Measurements from ENCODE around the gene CLDN15.
"Not testable (repeated sequence)": the region's sequence is repeated elsewhere in the genome, so short reads cannot be mapped to it uniquely, and the experiment has no call there.

Gene CLDN15, protein sequence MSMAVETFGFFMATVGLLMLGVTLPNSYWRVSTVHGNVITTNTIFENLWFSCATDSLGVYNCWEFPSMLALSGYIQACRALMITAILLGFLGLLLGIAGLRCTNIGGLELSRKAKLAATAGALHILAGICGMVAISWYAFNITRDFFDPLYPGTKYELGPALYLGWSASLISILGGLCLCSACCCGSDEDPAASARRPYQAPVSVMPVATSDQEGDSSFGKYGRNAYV

DNA sequence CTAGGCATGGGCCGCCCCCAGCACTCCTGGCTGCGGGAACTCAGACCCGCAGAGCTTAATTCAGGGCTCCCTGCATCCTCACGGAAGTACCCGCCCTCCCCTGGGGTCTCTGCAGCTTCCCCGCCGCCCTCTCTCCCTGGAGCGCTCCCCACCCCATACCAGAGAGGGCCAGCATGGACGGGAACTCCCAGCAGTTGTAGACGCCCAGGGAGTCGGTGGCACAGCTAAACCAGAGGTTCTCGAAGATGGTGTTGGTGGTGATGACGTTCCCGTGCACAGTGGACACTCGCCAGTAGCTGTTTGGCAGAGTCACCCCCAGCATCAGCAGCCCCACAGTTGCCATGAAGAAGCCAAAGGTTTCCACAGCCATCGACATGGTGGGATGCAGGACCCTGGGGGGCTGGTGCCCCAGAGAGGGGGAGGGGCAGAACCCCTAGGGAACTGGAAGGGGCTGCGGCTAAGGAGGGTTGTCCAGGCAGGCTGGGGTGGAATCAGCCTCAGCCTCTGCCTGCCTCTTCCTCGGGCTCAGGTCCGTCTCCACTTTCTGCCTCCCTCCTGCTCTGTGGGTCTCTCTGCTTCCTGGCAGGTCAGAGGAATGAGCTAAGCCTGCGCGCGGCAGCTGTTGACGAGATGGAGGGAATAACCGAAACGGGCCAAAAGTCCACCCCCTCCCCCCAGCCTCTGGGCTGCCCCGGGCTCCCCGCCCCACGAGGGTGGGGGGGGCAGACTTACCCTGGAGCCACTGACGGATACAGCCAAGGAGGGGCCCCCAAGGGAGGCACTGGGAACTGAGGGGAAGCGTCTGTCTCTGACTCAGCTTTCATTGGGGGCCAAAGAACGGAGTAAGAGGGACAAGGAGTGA, at the start of gene CLDN15:
CLDN15 (minus strand) TSS at position 597 of the 862 bp plus-strand sequence; CDS start at position 376, 221 bp downstream.
- no peak for DNase-seq (ENCODE audit: low spot score)

DNA sequence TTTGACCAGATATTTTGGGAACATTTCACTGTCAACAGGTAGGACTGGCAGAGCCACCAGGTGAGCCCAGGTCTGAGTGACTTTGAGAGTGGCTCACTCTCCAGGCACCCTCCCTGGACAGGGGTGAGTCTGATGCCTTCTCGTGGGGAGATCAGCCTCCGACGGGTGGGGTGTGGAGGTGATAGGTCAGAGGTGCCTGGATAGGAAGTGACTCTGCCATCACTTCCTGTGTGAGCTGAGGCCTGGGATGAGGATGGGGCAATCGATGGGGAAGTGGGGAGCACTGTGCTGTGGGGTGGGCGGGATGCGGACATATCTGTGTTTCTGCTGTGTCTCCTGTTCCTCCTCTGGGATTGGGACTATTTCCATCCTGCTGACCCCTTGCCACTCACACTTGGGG, 49.4 kb upstream of the CLDN15 start:
- DNase-seq (ENCODE audit: low spot score): no peak

DNA sequence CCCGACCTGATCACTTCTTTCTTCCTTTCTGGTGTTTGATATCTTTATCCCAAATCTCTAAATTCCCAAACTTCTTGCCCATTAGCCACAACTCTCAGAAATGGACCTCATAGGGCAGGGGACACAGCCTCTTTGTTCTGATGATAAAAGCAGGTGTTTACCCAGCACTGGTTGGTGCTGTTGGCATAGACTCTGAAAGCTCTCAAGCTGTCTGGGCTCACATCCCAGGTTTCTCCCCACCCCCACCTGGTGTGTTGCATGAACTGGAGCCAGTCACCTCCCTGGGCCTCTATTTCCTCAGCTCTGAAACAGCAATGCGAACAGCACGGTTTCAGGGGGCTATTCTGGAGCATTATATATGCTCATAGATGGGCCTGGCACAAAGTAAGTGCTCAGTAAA, 48.3 kb upstream of the CLDN15 start:
- DNase-seq (ENCODE audit: low spot score): not testable (repeated sequence)

DNA sequence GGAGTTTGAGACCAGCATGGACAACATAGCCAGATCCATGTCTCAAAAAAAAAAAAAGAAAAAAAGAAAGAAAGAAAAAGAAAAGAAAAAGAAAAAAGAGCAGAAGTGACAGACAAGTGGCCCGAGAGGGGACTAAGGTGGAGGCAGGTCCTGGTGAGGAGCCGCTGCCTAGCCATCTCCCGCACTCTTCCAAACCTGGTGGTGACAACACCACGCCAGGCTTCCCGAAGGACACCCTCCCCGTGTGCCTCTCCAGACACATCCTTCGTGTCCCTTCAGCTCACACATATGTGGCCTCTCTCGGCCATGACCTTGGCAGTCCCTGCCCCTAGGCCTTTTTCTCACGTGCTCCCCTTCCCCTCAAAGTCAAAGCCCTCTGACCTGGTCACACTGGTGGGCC, 47.6 kb upstream of the CLDN15 start:
- DNase-seq (ENCODE audit: low spot score): no peak

DNA sequence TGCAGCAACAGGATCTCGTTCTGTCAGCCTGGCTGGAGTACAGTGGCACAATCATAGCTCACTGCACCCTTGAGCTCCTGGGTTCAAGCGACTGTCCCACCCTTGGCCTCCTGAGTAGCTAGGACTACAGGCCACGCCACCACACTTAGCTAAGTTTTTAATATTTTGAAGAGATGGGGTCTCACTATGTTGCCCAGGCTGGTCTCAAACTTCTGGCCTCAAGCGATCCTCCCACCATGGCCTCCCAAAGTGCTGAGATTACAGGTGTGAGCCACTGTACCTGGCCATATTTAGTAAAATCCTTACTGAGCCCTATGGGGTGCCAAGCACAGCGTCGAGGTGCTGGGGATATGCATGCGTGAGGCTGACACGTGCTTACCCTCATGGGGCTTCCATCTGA, 43.3 kb upstream of the CLDN15 start:
- DNase-seq (ENCODE audit: low spot score): not testable (repeated sequence)

DNA sequence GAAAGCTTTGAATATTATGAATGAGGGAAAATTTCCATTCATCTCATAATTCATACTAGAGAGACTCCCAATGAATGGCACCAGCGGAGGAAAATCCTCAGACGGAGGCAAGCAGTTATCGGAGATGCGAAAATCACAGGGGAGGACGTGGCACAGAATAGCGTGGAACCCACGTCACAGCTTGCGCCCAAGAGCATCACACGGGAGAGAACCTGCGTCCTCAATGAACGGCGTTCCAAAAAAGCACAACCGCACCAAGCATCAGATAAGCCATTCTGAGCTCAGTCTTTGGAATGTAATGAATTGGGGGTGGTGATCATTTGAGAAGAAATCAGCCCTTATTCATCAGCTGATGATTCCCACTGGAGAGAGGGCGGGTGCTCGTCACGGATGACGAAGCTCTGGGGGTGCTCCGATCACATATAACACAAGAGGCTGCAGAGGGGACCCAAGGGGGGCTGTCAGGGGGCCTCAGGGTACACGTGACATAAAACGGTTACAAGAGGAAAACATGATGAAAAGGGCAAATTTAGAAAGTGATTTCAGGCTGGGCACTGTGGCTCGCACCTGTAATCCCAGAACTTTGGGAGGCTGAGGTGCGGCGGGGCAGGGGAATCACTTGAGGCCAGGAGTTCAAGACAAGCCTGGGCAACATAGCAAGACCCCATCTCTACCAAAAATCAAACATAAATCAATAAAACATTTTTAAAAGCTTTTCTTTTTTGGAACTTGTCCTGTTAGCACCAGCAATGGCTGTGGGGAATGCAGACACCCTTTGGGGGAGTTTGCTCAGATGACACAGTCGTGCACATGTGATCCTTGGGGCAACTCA, 41.1 kb upstream of the CLDN15 start:
- DNase-seq (ENCODE audit: low spot score): no peak

DNA sequence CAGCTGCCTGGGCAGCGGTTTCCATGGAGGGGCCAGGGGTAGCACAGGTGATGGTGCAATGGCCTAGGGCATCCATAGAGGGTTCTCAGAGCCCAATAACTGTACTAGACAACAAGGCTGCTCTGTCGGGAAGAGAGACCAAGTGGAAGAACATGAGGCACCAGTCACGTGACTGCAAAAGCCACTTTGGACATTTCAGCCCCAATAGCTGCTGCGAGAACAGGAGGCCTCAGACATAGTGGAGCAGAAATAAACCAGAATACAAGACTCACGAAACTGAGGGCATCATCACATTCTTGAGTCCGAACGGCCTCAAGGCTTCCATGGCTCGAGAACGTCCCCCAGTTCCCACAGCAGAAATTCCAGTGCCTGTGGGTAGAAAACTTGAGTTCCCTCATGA, 39.6 kb upstream of the CLDN15 start:
- DNase-seq (ENCODE audit: low spot score): no peak

DNA sequence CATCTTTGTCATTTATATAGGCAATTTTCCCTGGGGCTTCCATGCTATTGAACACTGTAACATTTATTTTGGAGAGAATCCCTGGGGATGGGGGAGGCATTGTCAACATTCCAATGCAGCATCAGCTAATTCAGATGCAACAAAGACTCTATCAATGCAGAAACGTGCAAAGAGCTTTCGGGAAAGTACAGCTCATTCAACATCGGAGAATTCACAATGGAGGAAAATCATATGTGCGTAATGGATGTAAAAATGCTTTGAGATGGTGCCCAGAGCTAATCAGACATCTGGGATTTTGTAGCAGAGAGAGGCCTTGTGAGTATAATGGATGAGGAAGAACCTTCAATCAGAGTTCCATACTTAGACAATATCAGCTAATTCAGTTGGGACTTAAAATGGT, 35.6 kb upstream of the CLDN15 start:
- DNase-seq (ENCODE audit: low spot score): no peak

DNA sequence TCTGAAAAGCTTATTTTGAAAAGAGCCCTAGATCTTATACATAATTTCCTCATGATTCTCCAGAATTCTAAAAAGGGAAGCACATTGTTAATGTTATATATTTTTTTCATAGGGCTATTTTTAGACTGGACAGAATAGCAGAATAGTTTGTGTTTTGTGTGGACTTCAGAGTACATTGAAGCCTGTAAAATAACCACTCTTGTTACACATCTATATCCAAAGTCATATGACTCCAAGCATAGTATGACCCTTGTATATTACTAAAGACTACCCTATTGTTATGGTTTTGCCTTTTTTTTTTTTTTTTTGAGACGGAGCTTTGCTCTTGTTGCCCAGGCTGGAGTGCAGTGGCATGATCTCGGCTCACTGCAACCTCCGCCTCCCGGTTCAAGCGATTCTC, 33.4 kb upstream of the CLDN15 start:
- DNase-seq (ENCODE audit: low spot score): no peak

DNA sequence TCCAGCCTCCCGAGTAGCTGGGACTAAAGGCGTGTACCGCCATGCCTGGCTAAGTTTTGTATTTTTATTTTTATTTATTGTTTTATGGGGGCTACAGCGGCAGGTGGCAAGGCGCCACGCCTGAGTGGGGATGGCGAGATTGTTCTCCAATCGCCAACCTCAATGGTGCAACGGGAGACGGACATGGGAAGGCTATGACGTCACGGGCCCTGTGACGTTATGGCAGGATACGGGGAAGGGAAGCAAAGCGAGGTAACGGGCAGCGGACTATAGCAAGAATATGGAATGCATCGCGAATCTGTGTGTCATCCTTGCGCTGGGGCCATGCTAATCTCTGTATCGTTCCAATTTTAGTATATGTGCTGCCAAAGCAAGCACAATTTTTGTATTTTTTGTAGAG, 32.1 kb upstream of the CLDN15 start:
- no peak for DNase-seq (ENCODE audit: low spot score)

DNA sequence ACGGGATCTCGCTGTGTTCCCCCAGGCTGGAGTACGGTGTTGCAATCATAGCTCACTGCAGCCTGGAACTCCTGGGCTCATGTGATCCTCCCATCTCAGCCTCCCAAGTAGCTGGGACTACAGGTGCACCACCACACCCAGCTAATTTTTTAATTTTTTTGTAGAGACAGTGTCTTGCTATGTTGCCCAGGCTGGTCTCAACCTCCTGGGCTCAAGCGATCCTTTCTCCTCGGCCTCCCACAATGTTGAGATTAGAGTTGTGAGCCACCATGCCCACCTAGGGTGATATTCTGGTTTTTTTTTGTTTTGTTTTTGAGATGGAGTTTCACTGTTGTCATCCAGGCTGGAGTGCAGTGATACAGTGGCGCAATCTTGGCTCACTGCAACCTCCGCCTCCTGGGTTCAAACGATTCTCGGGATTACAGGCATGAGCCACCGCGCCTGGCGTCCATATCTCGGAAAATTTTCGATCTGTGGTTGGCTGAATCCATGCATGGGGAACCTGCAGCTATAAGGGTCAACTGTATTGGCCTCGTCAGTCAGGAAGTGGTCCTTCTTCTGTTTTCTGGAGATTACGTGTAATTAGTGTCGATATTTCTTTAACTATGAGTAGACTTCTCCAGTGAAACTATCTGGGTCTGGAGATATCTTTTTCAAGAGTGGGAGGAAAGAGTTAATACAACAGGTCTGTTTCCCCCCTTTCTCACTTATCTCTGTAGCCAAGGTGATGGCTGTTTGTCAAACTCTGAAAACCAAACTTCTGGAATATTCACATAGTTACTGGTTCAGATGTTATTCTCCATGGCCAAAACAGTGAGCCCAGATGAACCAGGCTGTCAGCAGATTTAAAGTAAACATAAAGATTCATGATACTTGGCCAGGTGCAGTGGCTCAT, 28.3 kb upstream of the CLDN15 start:
- DNase-seq (ENCODE audit: low spot score): no peak

DNA sequence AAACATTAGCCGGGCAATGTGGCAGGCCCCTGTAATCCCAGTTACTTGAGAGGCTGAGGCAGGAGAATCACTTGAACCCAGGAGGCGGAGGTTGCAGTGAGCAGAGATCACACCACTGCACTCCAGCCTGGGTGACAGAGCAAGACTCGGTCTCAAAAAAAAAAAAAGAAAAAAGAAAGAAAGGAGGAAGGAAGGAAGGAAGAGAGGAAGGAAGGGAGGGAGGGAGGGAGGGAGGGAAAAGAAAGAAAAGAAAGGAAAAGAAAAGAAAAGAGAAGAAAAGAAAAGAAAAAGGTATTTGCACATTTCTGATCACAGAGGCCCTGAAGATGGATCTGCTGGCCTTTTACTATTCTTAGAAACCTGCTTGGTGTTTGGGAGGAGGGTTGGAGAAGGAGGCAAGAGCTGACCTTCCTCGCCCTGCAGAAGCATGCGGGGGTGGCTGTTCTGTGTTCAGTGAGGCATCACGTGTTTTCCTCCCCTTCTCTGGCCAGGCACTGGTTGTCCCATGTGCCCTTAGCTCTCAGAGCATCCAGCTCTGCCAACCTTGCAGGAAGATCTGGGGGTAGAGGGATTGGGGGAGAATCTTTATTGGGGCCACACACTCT, 26.6 kb upstream of the CLDN15 start:
- DNase-seq (ENCODE audit: low spot score): not testable (repeated sequence)

DNA sequence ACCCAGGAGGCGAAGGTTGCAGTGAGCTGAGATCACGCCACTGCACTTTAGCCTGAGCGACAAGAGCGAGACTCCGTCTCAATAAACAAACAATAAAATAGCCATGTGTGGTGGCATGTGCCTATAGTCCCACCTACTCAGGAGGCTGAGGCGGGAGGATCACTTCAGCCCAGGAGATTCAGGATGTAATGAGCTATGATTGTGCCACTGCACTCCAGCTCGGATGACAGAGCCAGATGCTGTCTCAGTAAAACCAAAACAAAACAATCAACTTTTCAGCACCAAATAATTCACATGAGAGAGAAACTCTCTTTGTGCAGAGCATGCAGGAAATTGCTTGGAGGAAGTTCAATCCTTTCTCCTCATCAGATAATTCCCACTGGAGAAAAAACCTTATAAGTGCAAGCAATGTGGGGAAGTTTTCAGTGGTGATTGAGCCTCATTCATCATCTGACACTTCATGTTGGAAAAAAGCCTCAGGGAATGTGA, 20.7 kb upstream of the CLDN15 start:
- no peak for DNase-seq (ENCODE audit: low spot score)

DNA sequence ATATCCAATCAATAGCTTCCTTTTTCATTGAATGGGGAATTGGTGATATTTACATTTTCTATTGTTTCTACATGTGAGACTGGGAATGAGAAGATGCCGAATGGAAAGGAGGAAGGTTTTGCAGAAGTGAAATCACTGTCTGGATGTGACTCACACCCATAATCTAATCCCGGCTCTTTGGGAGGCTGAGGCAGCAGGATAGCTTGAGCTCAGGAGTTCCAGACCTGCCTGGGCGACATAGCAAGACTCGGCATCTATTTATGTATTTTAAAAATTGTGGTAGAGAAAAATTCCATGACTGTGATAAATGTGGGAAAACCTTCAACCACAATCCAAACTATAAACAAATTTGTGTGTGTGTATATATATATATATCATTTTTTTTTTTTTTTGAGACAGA, 18.2 kb upstream of the CLDN15 start:
- DNase-seq (ENCODE audit: low spot score): no peak

DNA sequence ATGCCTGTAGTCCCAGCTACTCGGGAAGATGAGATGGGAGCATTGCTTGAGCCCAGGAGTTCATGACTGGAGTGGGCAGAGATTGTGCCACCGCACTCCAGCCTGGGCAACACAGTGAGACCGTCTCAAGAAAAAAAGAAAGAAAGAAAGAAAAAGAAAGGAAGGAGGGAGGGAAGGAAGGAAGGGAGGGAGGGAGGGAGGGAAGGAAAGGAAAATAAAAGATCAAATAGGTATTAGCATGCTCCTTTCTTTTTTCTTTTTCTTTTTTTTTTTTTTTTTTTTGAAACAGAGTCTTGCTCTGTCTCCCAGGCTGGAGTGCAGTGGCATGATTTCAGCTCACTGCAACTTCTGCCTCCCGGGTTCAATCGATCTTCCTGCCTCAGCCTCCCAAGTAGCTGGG, 15.6 kb upstream of the CLDN15 start:
- not testable (repeated sequence) for DNase-seq (ENCODE audit: low spot score)

DNA sequence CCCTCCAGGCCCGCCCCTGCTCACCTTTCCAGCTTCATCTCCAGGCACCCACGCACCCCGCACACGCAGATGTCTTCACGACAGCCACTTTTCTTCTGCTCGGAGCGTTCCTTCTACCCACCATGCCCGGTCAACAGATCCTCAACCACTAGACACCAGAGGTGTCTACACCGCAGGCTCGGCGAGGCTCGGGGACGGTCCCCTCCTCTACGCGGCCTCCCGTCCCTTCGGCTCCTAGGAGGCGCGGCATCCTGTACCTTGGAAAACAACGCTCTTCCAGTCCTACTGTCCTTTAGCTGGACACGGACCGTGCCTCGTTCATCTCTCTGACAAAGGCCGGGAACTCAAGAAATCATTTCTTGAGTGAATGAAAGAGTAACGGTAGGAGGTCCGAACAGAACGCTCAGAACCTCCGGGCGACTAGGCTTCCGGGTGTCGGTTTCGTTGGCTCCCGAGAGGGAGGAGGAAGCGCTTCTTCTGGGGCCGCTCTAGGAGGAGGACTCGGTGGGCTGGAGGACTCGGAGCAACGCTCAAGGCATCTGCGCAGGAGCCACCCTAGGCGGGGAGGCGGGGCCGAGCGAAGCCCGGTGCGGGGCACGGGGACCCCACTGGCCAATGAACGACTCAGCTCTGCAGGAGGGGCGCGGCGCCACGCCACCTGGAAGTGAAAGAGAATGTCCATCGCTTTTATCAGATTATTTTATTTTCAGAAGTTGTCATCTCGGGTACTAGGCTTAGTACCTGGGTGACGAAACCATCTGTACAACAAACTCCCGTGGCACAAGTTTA, 14.5 kb upstream of the CLDN15 start:
- DNase-seq (ENCODE audit: low spot score): peak; percentile 99

DNA sequence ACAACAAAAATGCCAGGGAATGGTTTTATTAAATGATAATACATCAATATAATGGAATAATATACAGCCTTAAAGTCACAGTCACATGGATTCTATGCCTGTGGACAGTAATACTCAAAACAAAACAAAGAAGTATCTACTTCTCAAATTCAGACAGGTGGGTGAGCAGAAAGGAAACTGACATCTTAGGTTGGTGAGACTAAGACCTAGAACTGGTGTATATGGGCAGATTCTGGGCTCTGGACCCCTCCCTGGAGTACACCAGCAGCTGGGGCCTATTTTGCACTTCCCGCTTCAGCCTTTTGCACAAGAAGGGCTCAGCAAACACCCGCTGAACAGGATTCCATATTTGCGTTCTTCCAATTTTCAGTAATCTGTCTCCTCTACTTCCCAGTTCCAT, 12.7 kb upstream of the CLDN15 start:
- no peak for DNase-seq (ENCODE audit: low spot score)

DNA sequence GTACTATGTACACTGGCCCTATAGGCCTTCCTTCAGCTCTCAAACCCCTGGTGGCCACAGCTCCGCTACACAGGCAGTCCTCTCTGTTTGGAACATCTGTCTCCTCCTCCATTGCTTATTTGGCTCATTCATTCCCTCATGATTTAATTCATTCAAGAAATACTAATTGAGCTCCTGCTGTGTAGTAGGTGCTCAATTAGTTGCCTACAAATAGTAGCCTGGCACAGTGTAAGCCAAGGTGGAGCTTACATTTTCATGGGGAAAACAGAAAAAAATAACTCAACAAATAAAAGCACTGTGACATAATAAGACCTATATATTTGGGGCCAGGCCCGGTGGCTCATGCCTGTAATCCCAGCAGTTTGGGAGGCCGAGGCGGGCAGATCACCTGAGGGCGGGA, 10.7 kb upstream of the CLDN15 start:
- DNase-seq (ENCODE audit: low spot score): peak; percentile 45

DNA sequence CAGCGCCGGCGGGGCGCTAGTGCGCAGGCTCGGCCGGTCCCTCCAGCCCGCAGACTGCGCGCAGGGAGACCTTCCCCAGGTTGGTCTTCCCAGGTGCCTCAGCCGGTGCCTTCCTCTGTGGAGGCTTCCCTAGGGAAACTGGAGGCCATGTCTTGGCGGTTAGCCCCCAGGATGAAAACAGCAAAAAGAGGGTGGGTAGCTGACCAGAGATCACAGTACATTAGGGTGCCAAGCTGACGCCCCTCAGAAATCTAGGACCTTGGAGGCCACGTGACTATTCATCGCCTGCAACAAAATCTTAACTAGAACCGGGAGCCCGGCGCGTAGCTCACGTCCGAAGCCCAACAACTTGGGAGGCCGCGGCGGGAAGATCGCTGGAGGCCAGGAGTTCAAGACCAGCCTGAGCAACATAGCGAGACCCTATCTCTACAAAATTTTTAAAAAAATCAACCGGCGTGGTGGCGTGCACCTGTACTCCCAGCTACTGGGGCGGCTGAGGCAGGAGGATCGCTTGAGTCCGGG, 7.6 kb upstream of the CLDN15 start:
- no peak for DNase-seq (ENCODE audit: low spot score)
